Measurements from ENCODE around the gene EMC8.

GRCh38 chr16:85777583-85778310 is 21.6 kb downstream of the EMC8 start:
- TF ChIP-seq TCF12 (IDR thresholded peaks at IDR 0.05) (no peak), POLR2AphosphoS5 (IDR thresholded peaks at IDR 0.05; ENCODE audit: low read depth, low read length) (no peak), PBX3 (IDR thresholded peaks at IDR 0.05) (no peak), RCOR1 (IDR thresholded peaks at IDR 0.05; ENCODE audit: low read length) (no peak), TAF1 (IDR thresholded peaks at IDR 0.05; ENCODE audit: borderline replicate concordance, low read depth, low read length) (no peak), RXRA (IDR thresholded peaks at IDR 0.05; ENCODE audit: borderline replicate concordance, low read depth) (no peak), MAX (IDR thresholded peaks at IDR 0.05; ENCODE audit: low read depth) (no peak), GABPA (IDR thresholded peaks at IDR 0.05; ENCODE audit: low read depth) (no peak), EZH2phosphoT487 (IDR thresholded peaks at IDR 0.05; ENCODE audit: borderline replicate concordance, low read depth) (no peak)
- TF ChIP-seq, protein P1, sequence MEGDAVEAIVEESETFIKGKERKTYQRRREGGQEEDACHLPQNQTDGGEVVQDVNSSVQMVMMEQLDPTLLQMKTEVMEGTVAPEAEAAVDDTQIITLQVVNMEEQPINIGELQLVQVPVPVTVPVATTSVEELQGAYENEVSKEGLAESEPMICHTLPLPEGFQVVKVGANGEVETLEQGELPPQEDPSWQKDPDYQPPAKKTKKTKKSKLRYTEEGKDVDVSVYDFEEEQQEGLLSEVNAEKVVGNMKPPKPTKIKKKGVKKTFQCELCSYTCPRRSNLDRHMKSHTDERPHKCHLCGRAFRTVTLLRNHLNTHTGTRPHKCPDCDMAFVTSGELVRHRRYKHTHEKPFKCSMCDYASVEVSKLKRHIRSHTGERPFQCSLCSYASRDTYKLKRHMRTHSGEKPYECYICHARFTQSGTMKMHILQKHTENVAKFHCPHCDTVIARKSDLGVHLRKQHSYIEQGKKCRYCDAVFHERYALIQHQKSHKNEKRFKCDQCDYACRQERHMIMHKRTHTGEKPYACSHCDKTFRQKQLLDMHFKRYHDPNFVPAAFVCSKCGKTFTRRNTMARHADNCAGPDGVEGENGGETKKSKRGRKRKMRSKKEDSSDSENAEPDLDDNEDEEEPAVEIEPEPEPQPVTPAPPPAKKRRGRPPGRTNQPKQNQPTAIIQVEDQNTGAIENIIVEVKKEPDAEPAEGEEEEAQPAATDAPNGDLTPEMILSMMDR (IDR thresholded peaks at IDR 0.05): no peak
- TF ChIP-seq, protein P2, sequence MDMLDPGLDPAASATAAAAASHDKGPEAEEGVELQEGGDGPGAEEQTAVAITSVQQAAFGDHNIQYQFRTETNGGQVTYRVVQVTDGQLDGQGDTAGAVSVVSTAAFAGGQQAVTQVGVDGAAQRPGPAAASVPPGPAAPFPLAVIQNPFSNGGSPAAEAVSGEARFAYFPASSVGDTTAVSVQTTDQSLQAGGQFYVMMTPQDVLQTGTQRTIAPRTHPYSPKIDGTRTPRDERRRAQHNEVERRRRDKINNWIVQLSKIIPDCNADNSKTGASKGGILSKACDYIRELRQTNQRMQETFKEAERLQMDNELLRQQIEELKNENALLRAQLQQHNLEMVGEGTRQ (IDR thresholded peaks at IDR 0.05; ENCODE audit: borderline replicate concordance, low read depth, low read length): no peak
